Testis (tissue), 2 donors: Measurements from ENCODE around the gene XCL2.

Experiments used
- CTCF ChIP-seq, 3 experiments: fragments of 450-650 bp in 2 of 3; fragments of 200-600 bp in 1 of 3; sonication (generic) in 1 of 3; IDR thresholded peaks; one replicate each; pipeline ENCODE4 v1.5.1; 2016 to 2019; ENCODE audit warnings: antibody characterized with exemption in 3 of 3, mild to moderate bottlenecking in 2 of 3, moderate library complexity in 1 of 3
- POLR2A ChIP-seq: fragments of 450-650 bp; IDR thresholded peaks from one replicate; pipeline ENCODE4 v1.6.1; 2017; ENCODE audit warnings: antibody characterized with exemption, mild to moderate bottlenecking, moderate library complexity

- no peak for TF ChIP-seq CTCF (IDR thresholded peaks at IDR 0.05)
- no peak for TF ChIP-seq POLR2A
These were observed 11.0 kb upstream of the XCL2 start for GRCh38 chr1:168554603-168555483.
